Hair follicle dermal papilla cell (primary cell): Measurements from ENCODE around the gene UVSSA. TPM values are rescaled to one million over a fixed set of nuclear protein-coding genes. Genes with fewer than 3 reads are reported as not detected.

Experiments used
- total RNA-seq: library from RNA; depleted of rRNA; stranded (reverse); fragments of >200 nt; gene quantifications from 2 replicates; pipeline ENCODE4 v1.2.3, GENCODE V29; 2012

The UVSSA gene
- total RNA-seq, result 16.6 and 36.3 TPM in 2 replicates

DNA sequence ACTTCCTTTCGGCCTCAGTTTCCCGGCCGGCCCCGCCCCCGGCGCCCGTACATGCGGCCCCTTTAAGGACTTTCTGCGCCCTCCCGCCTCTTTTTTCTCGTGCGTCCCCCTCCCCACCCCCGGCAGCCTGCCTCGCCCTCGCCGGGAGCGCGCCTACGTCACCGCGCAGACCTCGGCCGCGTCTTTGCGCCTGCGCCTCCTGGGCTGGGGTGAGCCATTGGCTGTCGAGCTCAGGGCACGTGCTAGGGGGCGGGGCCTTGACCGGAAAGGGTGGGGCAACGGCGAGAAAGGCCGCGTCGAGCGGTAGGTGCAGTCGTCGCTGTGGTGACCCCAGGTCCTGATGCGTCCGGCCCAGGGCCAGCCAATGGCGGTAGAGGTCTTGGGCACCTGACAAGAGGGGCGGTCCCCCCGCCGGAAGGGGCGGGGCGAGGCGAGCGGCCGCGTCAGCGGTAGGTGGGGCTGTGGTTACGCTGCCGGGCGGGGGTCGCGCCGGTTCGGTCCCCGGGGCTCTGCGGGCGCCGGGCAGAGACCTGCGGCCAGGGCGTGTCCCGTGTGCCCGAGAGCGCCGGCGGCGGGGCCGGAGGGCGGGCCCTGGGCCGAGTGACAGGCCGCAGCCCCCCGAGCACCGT is at the start of gene UVSSA:
Gene UVSSA (plus strand): TSS at position 428 of the 629 bp plus-strand sequence. CDS start 884 bp downstream, outside the sequence.

DNA sequence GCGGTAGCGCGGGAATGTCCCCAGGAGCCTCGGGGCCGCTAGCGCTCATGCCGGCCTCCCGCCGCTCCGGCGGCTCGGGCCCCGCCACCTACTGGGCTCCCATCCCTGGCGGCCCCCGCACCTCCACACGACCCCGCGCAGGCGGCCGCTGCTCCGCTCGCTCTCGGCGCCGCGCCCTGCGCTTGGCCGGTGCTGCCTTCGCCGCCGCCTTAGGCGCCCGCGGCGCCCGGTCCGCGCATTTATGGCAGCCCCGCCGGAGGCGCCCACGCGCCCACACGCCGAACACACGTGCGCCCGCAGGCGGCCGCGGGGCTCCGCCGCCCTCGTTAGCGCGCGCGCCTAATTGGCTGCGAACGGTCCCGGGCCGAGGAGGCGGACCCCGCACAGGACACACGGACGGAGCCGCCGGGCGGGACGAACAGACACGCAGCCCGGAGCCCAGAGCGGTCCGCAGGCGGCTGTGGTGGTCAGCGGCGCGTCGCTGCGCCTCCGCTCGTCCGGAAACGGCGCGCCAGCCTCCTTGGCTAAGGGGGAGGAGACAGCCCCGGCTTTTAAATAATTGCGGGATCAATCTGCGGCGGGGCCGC is 59.5 kb downstream of the UVSSA start, which contains the start of gene NKX1-1:
Gene NKX1-1 (minus strand): TSS at position 49 of the 587 bp plus-strand sequence. CDS start 0 bp downstream, at position 49.

Other genes starting within 250 kb of the UVSSA start
- 1.6 and 3.4 TPM in 2 replicates for gene RNF212, start 233.6 kb upstream of the UVSSA start, total RNA-seq
- gene SPON2, start 174.6 kb upstream of the UVSSA start, total RNA-seq, result 226 and 238 TPM in 2 replicates
- gene CTBP1, start 98.1 kb upstream of the UVSSA start, total RNA-seq, result 316 and 395 TPM in 2 replicates
- gene MAEA, start 57.3 kb upstream of the UVSSA start, total RNA-seq, result 66.8 and 68.5 TPM in 2 replicates
- gene NKX1-1, start 59.2 kb downstream of the UVSSA start, total RNA-seq, result not detected in 2 replicates